ENCODE data around the gene SORCS2.

DNA sequence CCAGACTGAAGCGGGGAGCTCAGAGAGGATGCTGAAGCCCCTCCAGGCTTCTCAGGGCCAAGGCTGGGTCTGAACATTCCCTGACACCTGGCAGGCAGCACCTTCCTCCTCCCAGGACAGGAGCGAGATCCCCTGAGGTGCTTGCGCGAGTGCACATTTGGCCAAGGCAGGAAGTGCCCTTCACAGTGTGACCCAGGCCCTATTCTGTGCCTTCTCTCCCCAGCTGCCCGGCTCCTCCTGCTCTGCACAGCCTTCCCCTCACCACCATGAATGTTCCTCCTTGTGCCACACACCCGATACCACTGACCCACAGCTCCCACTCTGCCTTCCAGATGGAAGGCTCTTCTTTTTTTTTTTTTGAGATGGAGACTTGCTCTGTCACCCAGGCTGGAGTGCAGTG lies 259.5 kb downstream of the SORCS2 start:
- no peak for TF ChIP-seq CTCF (IDR thresholded peaks at IDR 0.05 in 4 of 5, conservative IDR thresholded peaks at IDR 0.05 in 1 of 5)
- TF ChIP-seq POLR2A (IDR thresholded peaks at IDR 0.05), result no peak

All from gastrocnemius medialis (tissue), 4 donors.